Measurements from ENCODE around the gene SATB1.
"Not testable (repeated sequence)": the region's sequence is repeated elsewhere in the genome, so short reads cannot be mapped to it uniquely, and the experiment has no call there.

Gene SATB1

GRCh38 chr3:18424729-18425640 is at the start of gene SATB1:
Gene SATB1, minus strand, starts transcription at chr3:18425339. Its CDS starts 4,372 bp downstream, at chr3:18420967.
- in situ Hi-C loops (cut with HindIII; ENCODE audit: low pct_ligation_motif_present, low pct_unique_long_range_greater_than_20kb, low sequenced_read_pairs): no loop called here
- peak; percentile 11 for DNase-seq

GRCh38 chr3:18474202-18474601 is 49.1 kb upstream of the SATB1 start:
- no peak for DNase-seq
- in situ Hi-C loops (cut with HindIII; ENCODE audit: low pct_ligation_motif_present, low pct_unique_long_range_greater_than_20kb, low sequenced_read_pairs): no loop called here

- in situ Hi-C loops (cut with HindIII; ENCODE audit: low pct_ligation_motif_present, low pct_unique_long_range_greater_than_20kb, low sequenced_read_pairs): no loop called here
- DNase-seq: no peak
These were observed 44.6 kb upstream of the SATB1 start for GRCh38 chr3:18469775-18470174.

- in situ Hi-C loops (cut with HindIII; ENCODE audit: low pct_ligation_motif_present, low pct_unique_long_range_greater_than_20kb, low sequenced_read_pairs): no loop called here
- no peak for DNase-seq
These were observed 41.0 kb upstream of the SATB1 start for GRCh38 chr3:18466136-18466535.

GRCh38 chr3:18454766-18455165 is 29.6 kb upstream of the SATB1 start:
- in situ Hi-C loops (cut with HindIII; ENCODE audit: low pct_ligation_motif_present, low pct_unique_long_range_greater_than_20kb, low sequenced_read_pairs): no loop called here
- DNase-seq: no peak

GRCh38 chr3:18449618-18450017 is 24.5 kb upstream of the SATB1 start:
- in situ Hi-C loops (cut with HindIII; ENCODE audit: low pct_ligation_motif_present, low pct_unique_long_range_greater_than_20kb, low sequenced_read_pairs); DNase-seq: not testable (repeated sequence)

GRCh38 chr3:18447720-18448119 is 22.6 kb upstream of the SATB1 start:
- in situ Hi-C loops (cut with HindIII; ENCODE audit: low pct_ligation_motif_present, low pct_unique_long_range_greater_than_20kb, low sequenced_read_pairs): no loop called here
- no peak for DNase-seq

- no peak for DNase-seq
- in situ Hi-C loops (cut with HindIII; ENCODE audit: low pct_ligation_motif_present, low pct_unique_long_range_greater_than_20kb, low sequenced_read_pairs): no loop called here
These were observed 21.1 kb upstream of the SATB1 start for GRCh38 chr3:18446149-18446825.

GRCh38 chr3:18445401-18446148 is 20.4 kb upstream of the SATB1 start:
- in situ Hi-C loops (cut with HindIII; ENCODE audit: low pct_ligation_motif_present, low pct_unique_long_range_greater_than_20kb, low sequenced_read_pairs): no loop called here
- no peak for DNase-seq

- in situ Hi-C loops (cut with HindIII; ENCODE audit: low pct_ligation_motif_present, low pct_unique_long_range_greater_than_20kb, low sequenced_read_pairs): no loop called here
- DNase-seq: peak; percentile 62
These were observed 19.7 kb upstream of the SATB1 start for GRCh38 chr3:18444595-18445400.

- in situ Hi-C loops (cut with HindIII; ENCODE audit: low pct_ligation_motif_present, low pct_unique_long_range_greater_than_20kb, low sequenced_read_pairs): no loop called here
- no peak for DNase-seq
These were observed 18.8 kb upstream of the SATB1 start for GRCh38 chr3:18443665-18444594.

GRCh38 chr3:18442756-18443664 is 17.9 kb upstream of the SATB1 start:
- no peak for DNase-seq
- in situ Hi-C loops (cut with HindIII; ENCODE audit: low pct_ligation_motif_present, low pct_unique_long_range_greater_than_20kb, low sequenced_read_pairs): no loop called here

GRCh38 chr3:18441551-18441950 is 16.4 kb upstream of the SATB1 start:
- no peak for DNase-seq
- in situ Hi-C loops (cut with HindIII; ENCODE audit: low pct_ligation_motif_present, low pct_unique_long_range_greater_than_20kb, low sequenced_read_pairs): no loop called here

- in situ Hi-C loops (cut with HindIII; ENCODE audit: low pct_ligation_motif_present, low pct_unique_long_range_greater_than_20kb, low sequenced_read_pairs): no loop called here
- no peak for DNase-seq
These were observed 15.1 kb upstream of the SATB1 start for GRCh38 chr3:18440066-18440722.

GRCh38 chr3:18439281-18439680 is 14.1 kb upstream of the SATB1 start:
- in situ Hi-C loops (cut with HindIII; ENCODE audit: low pct_ligation_motif_present, low pct_unique_long_range_greater_than_20kb, low sequenced_read_pairs): no loop called here
- no peak for DNase-seq

- in situ Hi-C loops (cut with HindIII; ENCODE audit: low pct_ligation_motif_present, low pct_unique_long_range_greater_than_20kb, low sequenced_read_pairs): no loop called here
- no peak for DNase-seq
These were observed 13.4 kb upstream of the SATB1 start for GRCh38 chr3:18438586-18438985.
